GM06990 (cell line): ENCODE measurements around the gene RBM33.

Experiments
- DNase-seq: peaks from one replicate; pipeline ENCODE4 v3.0.0-alpha.2; 2011; ENCODE audit not compliant: insufficient read length; ENCODE audit errors: extremely low read depth
- H3K27me3 ChIP-seq: replicated peaks from 2 replicates; pipeline ENCODE4 v1.6.0; 2011; ENCODE audit warnings: low read length; ENCODE audit not compliant: control insufficient read depth, insufficient read depth
- H3K36me3 ChIP-seq: 2 replicates; pipeline ENCODE4 v1.5.1; 2011; ENCODE audit warnings: low read length; ENCODE audit not compliant: control insufficient read depth, insufficient read depth
- H3K4me3 ChIP-seq: replicated peaks from 2 replicates; pipeline ENCODE4 v1.5.1; 2011; ENCODE audit warnings: low read depth, mild to moderate bottlenecking, control low read depth, low read length
- CTCF ChIP-seq: IDR thresholded peaks from 2 replicates; pipeline ENCODE4 v1.5.1; 2011; ENCODE audit warnings: low read length, control low read depth, mild to moderate bottlenecking, inconsistent platforms; ENCODE audit not compliant: insufficient read depth, poor library complexity, severe bottlenecking

The RBM33 gene

GRCh38 chr7:155602750-155603149 is 41.7 kb upstream of the RBM33 start:
- TF ChIP-seq CTCF: no peak
- Histone ChIP-seq H3K27me3 (no peaks in the 10 kb centered on the region), H3K36me3 (no peaks in the 10 kb centered on the region), H3K4me3 (no peak overlapping the region)
- DNase-seq: no peak

- Histone ChIP-seq H3K36me3 (no peaks in the 10 kb centered on the region), H3K4me3 (no peak overlapping the region), H3K27me3 (no peaks in the 10 kb centered on the region)
- TF ChIP-seq CTCF: no peak
- no peak for DNase-seq
Observed at GRCh38 chr7:155603205-155603857, 41.1 kb upstream of the RBM33 start.

GRCh38 chr7:155603858-155604503 is 40.5 kb upstream of the RBM33 start:
- Histone ChIP-seq H3K36me3 (no peaks in the 10 kb centered on the region), H3K27me3 (no peaks in the 10 kb centered on the region), H3K4me3 (no peak overlapping the region)
- no peak for DNase-seq
- no peak for TF ChIP-seq CTCF

GRCh38 chr7:155604504-155604997 is 39.9 kb upstream of the RBM33 start:
- H3K36me3 ChIP-seq: no peaks in the 10 kb centered on the region
- no peak for DNase-seq
- H3K27me3 ChIP-seq: no peaks in the 10 kb centered on the region
- no peak overlapping the region for H3K4me3 ChIP-seq
- no peak for TF ChIP-seq CTCF

GRCh38 chr7:155609185-155609584 is 35.3 kb upstream of the RBM33 start:
- Histone ChIP-seq H3K36me3 (no peaks in the 10 kb centered on the region), H3K4me3 (no peak overlapping the region), H3K27me3 (no peaks in the 10 kb centered on the region)
- TF ChIP-seq CTCF: no peak
- no peak for DNase-seq
